Caco-2 (cell line): ENCODE measurements around the gene BLOC1S4. TPM values are rescaled to one million over a fixed set of nuclear protein-coding genes. Genes with fewer than 3 reads are reported as not detected.

Experiments used
- BruUV-seq: library from RNA; stranded (reverse); fragments of 400-500 nt; replicated peaks from 2 replicates; lab custom pipeline; 2021; lab: Mats Ljungman, UMichigan
- CTCF ChIA-PET: fragments of 300-600 bp; sonication (Branson Sonifier 250); formaldehyde crosslinking; loops from one replicate; lab custom pipeline; 2022; ENCODE audit warnings: antibody characterized with exemption; lab: Charles Lee
- POLR2A ChIA-PET: fragments of 300-600 bp; sonication (Branson Sonifier 250); formaldehyde crosslinking; loops from one replicate; lab custom pipeline; 2022; ENCODE audit warnings: antibody characterized with exemption; lab: Charles Lee
- DNase-seq, 2 experiments: peaks; one replicate each; pipeline versions ENCODE4 v3.0.0 to v3.0.0-alpha.2; 2020 to 2022
- H3K27me3 ChIP-seq: replicated peaks from 2 replicates; pipeline ENCODE4 v1.6.0; 2011; ENCODE audit warnings: low read length; ENCODE audit not compliant: control insufficient read depth, insufficient read depth
- H3K36me3 ChIP-seq: 2 replicates; pipeline ENCODE4 v1.5.1; 2011; ENCODE audit warnings: low read length; ENCODE audit not compliant: control insufficient read depth, insufficient read depth
- H3K4me1 ChIP-seq: fragments of 250-450 bp; sonication (Bioruptor Pico); 2 replicates; pipeline ENCODE4 v1.5.1; 2020; ENCODE audit warnings: mild to moderate bottlenecking
- H3K4me3 ChIP-seq: 2 replicates; pipeline ENCODE4 v1.5.1; 2011; ENCODE audit warnings: low read depth, mild to moderate bottlenecking, control low read depth, low read length
- H3K9me3 ChIP-seq: fragments of 250-450 bp; sonication (Bioruptor Pico); 2 replicates; pipeline ENCODE4 v1.5.1; 2020; ENCODE audit warnings: mild to moderate bottlenecking, moderate library complexity
- H3K27ac Mint-ChIP-seq: one replicate; pipeline ENCODE4 v1.8.0; 2022; ENCODE audit warnings: mixed read lengths; ENCODE audit not compliant: unreplicated experiment
- H3K27me3 Mint-ChIP-seq: one replicate; pipeline ENCODE4 v1.8.0; 2022; ENCODE audit warnings: mixed read lengths; ENCODE audit not compliant: insufficient read depth, unreplicated experiment
- H3K36me3 Mint-ChIP-seq: one replicate; pipeline ENCODE4 v1.8.0; 2022; ENCODE audit warnings: mild to moderate bottlenecking, mixed read lengths; ENCODE audit not compliant: insufficient read depth, unreplicated experiment
- H3K4me1 Mint-ChIP-seq: one replicate; pipeline ENCODE4 v1.8.0; 2022; ENCODE audit warnings: low read depth, mixed read lengths; ENCODE audit not compliant: unreplicated experiment
- H3K4me3 Mint-ChIP-seq: one replicate; pipeline ENCODE4 v1.8.0; 2022; ENCODE audit warnings: mild to moderate bottlenecking, moderate library complexity, mixed read lengths; ENCODE audit not compliant: unreplicated experiment
- H3K9me3 Mint-ChIP-seq: one replicate; pipeline ENCODE4 v1.8.0; 2022; ENCODE audit warnings: mixed read lengths; ENCODE audit not compliant: unreplicated experiment
- CTCF ChIP-seq, 2 experiments: fragments of 200-600 bp in 1 of 2; IDR thresholded peaks; 1 replicate in 1 of 2; 2 replicates in 1 of 2; pipeline versions ENCODE4 v1.5.1 to v1.8.0; 2011 to 2022; ENCODE audit warnings: antibody characterized with exemption in 1 of 2, control low read depth in 1 of 2, inconsistent platforms in 1 of 2, low read depth in 1 of 2, low read length in 1 of 2, mild to moderate bottlenecking in 1 of 2, moderate library complexity in 1 of 2; ENCODE audit not compliant: insufficient read depth in 1 of 2, severe bottlenecking in 1 of 2, unreplicated experiment in 1 of 2
- intact Hi-C: fragments of 100-400 bp; cut with micrococcal nuclease; formaldehyde crosslinking; loops from one replicate; pipeline ENCODE4 v1.10.0; 2022; ENCODE audit not compliant: unreplicated experiment
- total RNA-seq: library from RNA; stranded (reverse); gene quantifications from 2 replicates; pipeline ENCODE4 v1.2.3, GENCODE V29; 2022

The BLOC1S4 gene
- total RNA-seq, 1 experiment from 2014 or later: 17.2 TPM

- ChIA-PET CTCF (interaction anchor here (0.7 to 4.5 kb wide), 2 partner anchors 14 to 383 kb away, joined by 3 to 60 read pairs; a partner anchor contains a TSS), POLR2A (interaction anchor here (1.0 to 2.0 kb wide), 3 partner anchors 13 to 15 kb away, joined by 3 to 14 read pairs (median 6); a partner anchor contains a TSS)
- H3K27me3 Mint-ChIP-seq: no peaks in the 10 kb centered on the region
- no peaks in the 10 kb centered on the region for H3K9me3 Mint-ChIP-seq
- H3K4me1 Mint-ChIP-seq: peaks cover 42% of the 10 kb centered on the region
- peak; percentile 11 to 34 for TF ChIP-seq CTCF (IDR thresholded peaks at IDR 0.05; ENCODE audit: insufficient read depth in 1 of 2, low read depth in 1 of 2, low read length in 1 of 2, severe bottlenecking in 1 of 2, unreplicated experiment in 1 of 2)
- Histone ChIP-seq H3K27me3 (no peaks in the 10 kb centered on the region), H3K4me3 (no peak overlapping the region), H3K4me1 (peaks cover 39% of the 10 kb centered on the region), H3K9me3 (no peaks in the 10 kb centered on the region), H3K36me3 (no peaks in the 10 kb centered on the region)
- peak overlapping the region; percentile 64 for H3K4me3 Mint-ChIP-seq
- intact Hi-C loops: loop anchor here (2.0 to 10.0 kb wide), 2 partner anchors 47 to 63 kb away; partner anchors contain the start of gene MRFAP1
- peak overlapping the region; percentile 94 for H3K27ac Mint-ChIP-seq
- H3K36me3 Mint-ChIP-seq: peaks cover 22% of the 10 kb centered on the region
- DNase-seq: peak; percentile 75 to 78
- BruUV-seq: TSS peak; percentile 7
Measured at GRCh38 chr4:6687947-6688878, 27.8 kb upstream of the BLOC1S4 start.

GRCh38 chr4:6688879-6689505 is 27.0 kb upstream of the BLOC1S4 start:
- BruUV-seq: no TSS peak
- intact Hi-C loops: loop anchor here (1.0 to 10.0 kb wide), 3 partner anchors 15 to 64 kb away; partner anchors contain the start of gene MRFAP1
- Histone ChIP-seq H3K36me3 (no peaks in the 10 kb centered on the region), H3K27me3 (no peaks in the 10 kb centered on the region), H3K4me3 (no peak overlapping the region; the same call in 1 of the 2 replicates), H3K4me1 (peaks cover 47% of the 10 kb centered on the region), H3K9me3 (no peaks in the 10 kb centered on the region)
- H3K36me3 Mint-ChIP-seq: peaks cover 27% of the 10 kb centered on the region
- H3K9me3 Mint-ChIP-seq: no peaks in the 10 kb centered on the region
- ChIA-PET POLR2A (interaction anchor here (2.0 kb wide), 1 partner anchor 15 kb away, joined by 6 read pairs; a partner anchor contains a TSS), CTCF (interaction anchor here (0.6 to 4.5 kb wide), 3 partner anchors 14 to 348 kb away, joined by 3 to 60 read pairs (median 4); a partner anchor contains a TSS)
- peak; percentile 84 to 90 for DNase-seq
- TF ChIP-seq CTCF (IDR thresholded peaks at IDR 0.05; ENCODE audit: insufficient read depth in 1 of 2, low read depth in 1 of 2, low read length in 1 of 2, severe bottlenecking in 1 of 2, unreplicated experiment in 1 of 2): peak in 1 of 2 experiments; percentile 14
- H3K27me3 Mint-ChIP-seq: no peaks in the 10 kb centered on the region
- H3K27ac Mint-ChIP-seq: peak overlapping the region; percentile 94
- H3K4me1 Mint-ChIP-seq: peaks cover 50% of the 10 kb centered on the region
- H3K4me3 Mint-ChIP-seq: peak overlapping the region; percentile 64
